CD4-positive, alpha-beta T cell treated with Interleukin-4 for 4 hours (primary cell): ENCODE data around the gene PDE7B.
"Not testable (repeated sequence)": the region's sequence is repeated elsewhere in the genome, so short reads cannot be mapped to it uniquely, and the experiment has no call there.

ENCODE experiments used
- DNase-seq: peaks from one replicate; pipeline ENCODE4 v3.0.0-alpha.2; 2020

The PDE7B gene

DNA sequence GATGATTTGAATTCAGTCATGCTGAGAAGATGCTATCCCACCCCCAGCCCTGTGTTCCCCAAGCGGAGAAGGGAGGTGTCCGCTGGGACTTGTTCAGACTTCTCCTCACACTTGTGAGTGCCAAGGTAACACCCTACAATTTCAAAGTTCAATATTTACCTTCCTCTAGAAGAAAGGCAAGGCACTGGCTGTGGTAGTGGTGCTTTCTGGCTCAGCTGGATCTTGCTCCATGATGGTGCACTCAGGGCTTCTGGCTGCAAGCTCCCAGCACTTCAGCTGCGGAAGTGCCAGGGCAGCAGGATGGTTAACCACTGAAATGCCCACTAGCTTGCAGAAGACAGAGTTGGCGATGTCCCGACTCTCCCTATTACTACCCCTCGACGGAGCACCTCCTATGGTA, 263.2 kb downstream of the PDE7B start:
- no peak for DNase-seq

DNA sequence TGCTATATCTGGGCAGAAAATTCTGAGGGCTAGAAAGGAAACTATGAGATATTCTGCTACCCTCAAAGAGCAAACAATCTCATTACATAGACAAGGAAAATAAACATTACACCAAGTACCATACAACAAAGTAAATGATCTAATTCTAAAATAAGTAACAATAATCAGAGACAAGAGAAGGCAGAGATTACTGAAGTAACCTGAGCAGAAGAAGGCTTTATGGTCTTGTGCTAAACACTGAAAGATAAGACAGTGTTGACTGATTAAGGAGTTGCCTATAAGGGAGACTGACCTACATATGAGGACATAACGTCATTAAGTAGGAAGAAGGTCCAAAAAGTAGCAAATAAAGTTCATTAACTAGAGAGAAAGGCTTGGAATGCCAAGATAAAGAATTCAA, 264.4 kb downstream of the PDE7B start:
- no peak for DNase-seq

DNA sequence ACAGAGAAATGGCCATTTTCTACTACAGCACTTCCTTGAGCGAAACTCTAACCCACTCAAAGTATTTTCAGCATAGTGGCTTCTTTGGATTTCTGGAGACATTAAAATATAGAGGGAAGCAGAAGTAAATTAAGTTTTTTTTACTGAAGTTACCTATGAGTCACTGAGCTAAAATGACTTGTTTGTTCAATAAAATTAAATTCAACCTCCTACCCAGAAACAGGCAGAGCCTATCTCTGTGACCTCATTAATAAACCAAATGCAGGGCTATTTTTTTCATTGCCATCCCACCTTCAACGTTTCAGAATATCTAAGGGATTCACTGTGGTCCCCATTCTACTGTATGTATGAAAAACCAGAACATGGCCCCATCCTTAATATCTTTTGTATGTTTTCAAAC, 265.6 kb downstream of the PDE7B start:
- DNase-seq, result no peak

DNA sequence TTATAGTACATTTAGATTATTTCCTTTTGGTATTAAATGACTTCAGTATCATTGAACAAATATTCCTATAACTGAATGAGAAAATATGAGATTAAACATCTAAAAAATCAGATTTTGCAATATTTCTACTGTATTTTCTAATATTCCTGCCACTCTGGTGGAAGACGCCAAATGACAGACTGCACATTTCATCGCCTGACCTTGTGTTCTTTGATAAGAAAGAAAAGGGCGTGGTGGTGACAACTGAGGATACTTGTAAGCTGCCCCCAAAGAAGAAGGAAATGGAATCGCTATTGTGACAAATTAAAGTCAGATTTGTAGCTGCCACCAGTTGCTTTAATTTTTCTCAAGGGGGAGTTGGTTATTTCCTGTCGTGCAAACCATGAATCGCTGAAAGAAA, 267.3 kb downstream of the PDE7B start:
- DNase-seq, result no peak

DNA sequence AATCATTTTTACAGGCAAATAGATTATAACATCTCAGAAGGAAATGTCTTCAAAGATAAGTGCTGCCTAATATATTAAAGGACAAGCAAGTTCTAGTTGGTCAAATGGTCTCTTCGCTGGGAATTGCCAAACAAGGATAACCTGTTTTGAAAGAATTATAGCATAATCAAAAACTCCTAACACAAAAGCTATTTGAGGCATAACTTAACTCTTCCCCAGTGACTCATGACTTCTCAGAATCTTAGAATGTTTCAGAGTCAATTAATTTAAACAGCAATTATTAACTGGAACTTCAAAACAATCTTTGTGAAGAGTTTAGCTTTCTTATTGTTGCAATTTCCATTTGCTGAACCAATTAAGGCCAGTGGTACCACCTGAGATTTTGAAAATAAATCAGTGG, 272.0 kb downstream of the PDE7B start:
- no peak for DNase-seq

DNA sequence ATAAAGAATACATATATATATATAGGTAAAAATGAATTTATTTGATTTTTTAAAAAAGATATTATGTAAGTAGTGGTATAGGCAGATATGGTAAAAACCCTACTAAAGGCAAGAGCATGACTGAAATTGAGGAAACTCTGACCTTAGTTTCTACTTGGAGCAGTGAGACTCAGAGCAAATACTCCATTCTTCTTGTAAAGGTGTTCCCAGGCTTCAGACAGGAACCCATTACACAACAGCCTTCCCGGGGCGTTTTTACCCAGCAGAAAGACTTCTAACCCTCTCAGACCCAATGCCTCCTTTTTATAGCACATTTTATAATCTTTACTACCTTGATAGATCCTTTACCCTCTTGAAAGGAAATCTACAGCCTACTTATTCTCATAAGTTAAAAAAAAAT, 274.1 kb downstream of the PDE7B start:
- DNase-seq, result no peak

DNA sequence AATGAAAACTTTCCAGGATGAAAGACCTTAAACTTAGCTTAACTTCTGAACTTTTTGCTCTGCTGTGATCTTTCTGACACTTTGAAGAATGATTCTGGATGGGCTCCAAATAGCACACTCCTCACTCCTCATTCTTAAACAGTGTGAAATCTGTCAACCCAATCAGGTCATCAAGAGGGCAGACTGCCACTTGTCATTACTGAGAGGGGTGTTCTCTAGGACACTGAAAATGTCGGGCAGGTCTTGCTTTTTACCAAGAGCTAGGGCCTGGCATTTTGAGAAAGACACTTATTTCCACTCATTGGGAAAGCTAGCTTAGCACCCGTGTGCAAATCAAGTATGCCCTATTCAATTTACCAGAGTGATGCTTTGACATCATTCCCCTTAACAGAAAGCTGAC, 276.4 kb downstream of the PDE7B start:
- no peak for DNase-seq

DNA sequence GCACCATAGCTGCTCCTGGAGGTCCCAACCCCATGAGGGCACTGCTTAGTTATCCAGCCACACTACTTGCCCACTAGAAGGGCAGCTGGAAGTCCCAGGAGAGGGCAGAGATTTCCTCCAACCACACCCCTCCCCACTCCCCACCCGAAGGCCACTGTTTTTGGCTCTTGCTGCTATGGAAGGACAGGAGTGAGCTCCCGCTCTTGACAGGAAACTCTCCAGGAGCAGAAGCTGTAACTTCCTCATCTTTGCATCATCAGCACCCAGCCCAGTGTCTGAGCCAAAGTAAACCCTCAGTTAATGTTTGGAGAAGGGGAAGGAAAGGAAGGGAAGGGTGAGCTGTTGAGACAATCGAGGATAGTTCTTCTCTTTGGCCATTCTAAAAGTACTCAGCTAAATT, 277.9 kb downstream of the PDE7B start:
- no peak for DNase-seq

DNA sequence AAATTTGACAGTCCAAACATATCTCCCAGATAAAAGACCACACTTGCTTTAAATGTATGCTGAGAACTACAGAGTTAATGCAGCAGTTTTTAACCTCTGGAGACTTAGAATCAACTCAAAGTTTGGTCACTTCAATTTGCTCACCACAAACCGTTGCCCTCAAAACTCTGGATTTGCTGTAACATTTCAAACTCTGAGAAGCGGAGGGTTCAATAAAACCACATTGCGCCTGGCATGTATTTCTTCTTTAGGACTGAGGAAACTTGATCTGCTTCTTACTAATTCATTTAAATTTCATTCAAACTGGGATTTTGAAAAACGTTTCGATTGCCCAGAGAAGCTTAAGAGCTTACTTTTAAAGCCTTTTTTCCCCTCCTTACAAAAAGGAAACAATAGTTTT, 282.8 kb downstream of the PDE7B start:
- DNase-seq, result no peak

DNA sequence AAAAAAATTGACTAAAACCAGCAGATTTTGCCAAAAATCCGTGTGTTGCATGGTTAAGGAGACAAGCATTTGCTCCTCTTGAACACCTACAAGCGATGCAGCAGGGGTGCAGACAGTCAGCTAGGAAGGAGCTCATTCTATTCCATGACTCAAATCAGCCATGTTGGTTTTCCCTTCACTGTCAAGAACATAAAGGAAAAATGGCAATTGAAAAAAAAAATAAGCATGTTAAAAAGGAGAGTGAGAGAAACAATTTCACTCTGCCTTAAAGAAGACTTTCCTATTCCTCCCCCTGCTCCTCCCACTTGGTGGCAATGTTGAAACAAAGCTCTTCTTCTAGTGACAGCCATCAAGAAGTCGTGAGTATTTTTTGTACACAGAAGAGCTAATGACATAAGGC, 283.2 kb downstream of the PDE7B start:
- no peak for DNase-seq

DNA sequence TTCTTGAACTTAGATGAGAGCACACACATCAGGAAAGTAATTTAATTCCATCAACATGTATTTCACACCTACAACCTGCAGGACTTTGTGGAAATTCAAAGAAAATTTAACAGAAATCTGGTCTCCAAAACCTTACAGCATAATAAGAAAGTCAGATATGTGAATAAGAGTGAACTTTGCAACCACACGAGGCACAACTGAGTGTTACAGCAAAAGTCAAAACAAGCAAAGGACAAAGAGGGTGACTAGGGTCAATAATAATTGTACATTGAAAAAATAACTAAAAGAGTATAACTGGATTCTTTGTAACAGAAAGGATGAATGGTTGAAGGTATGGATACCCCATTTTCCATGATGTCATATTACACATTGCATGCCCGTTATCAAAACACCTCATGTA, 284.8 kb downstream of the PDE7B start:
- DNase-seq, result no peak

DNA sequence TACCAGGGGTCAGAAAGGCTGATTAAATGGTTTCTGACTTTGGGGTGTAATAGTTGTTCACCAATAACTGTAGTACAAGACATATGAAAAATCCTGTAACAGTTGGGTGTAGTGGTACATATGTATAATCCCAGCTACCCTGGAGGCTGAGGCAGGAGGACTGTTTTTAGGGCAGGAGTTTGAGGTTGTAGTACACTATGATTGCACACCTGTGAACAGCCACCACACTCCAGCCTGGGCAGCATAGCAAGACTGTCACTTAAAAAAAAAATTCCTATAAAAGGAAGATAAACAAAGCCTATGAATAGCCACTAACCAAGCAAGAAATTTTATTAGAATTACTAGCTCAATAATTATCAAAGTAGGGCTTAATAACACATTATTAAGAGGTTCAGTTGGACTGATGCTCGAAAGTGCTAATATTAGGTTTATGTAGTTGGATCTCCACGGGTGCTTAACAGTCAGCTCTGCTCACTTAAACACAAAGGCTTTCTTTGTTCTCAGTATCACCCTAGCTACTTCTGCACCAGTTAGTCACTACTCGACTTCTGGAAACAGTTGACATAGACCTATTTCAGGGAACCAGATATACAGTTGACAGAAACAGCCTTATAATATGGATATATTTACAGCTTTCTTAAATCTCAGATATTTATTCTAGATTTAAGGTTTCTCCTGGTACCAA, 285.6 kb downstream of the PDE7B start:
- DNase-seq, result no peak

DNA sequence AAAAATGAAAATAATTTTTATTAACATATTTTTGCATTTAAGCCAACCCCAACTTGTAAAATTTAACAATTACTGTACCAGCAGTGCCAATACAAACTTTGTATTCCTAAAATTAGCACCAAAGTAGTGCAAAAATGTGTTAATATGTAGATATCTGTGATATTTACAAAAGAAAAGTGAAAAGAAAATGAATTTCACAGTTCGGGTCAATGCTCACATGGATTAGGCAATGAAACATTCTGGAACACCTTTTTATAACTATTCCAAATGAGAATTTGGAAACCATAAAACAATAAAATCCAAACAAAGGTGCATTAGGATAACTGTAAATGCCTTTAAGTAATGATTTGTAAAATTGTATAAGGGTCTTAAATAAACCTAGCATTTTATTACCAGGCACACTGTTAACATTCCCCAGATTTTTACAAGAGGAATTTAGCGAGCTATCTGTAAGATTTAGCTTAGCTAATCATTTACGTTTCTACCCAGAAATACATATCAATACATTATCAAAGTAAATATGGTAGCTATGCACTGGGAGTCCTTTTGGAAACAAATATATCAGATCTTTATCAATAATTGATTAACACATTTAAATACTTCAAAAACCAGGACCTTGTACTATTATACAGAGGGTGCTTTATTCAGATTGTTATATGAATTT, 286.4 kb downstream of the PDE7B start:
- DNase-seq, result no peak

DNA sequence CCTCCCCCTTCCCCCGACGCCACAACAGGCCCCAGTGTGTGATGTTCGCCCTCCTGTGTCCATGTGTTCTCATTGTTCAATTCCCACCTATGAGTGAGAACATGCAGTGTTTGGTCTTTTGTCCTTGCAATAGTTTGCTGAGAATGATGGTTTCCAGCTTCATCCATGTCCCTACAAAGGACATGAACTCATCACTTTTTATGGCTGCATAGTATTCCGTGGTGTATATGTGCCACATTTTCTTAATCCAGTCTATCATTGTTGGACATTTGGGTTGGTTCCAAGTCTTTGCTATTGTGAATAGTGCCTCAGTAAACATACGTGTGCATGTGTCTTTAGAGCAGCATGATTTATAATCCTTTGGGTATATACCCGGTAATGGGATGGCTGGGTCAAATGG, 287.6 kb downstream of the PDE7B start:
- DNase-seq, result not testable (repeated sequence)

DNA sequence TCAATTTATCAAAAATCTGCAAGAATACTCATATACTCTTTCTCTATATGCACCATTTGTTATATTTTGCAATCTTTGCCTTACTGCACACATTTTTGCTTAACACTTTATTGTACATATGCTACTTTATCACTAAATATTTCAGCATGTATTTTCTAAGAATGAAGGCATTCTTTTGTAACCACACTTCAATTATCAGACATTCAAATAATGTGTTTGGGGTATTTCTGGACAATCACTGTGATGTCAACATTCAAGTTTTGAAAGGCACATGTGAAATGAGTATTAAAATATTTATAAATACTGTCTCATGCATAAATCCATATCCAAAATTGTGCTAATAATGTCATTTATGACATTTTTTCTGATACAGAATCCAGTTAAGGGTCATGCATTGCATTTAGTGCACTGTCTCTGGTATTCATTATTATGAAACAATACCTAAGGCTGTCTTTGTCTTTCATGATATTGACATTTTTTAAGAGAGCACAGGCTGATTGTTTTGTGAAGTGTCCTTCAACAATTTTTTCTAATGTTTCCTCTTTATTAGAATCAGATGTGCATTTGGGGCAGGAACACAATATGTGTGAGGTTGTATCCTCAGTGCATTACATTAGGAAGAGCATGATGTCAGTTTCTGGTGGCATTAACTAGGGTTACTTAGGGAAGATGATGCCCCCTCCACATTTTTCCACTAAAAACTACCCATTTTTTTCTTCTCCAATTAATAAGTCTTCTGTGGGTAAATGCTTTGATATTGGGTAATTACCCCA, 292.9 kb downstream of the PDE7B start:
- no peak for DNase-seq

DNA sequence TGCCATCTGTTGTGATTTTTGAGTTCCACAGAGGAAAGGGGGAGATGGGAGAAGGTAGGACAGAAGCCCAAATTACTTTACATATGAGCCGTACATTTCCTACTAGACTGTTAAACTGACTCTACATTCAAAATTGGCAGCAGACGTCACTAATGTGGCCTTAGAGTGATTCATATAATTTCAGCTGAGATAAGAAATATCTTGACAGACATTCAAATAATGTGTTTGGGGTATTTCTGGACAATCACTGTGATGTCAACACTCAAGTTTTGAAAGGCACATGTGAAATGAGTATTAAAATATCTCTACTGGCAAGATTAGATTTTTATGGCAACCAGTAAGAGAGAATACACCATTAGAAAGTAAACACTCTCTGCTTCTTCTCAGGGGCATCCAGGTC, 294.6 kb downstream of the PDE7B start:
- DNase-seq, result no peak

DNA sequence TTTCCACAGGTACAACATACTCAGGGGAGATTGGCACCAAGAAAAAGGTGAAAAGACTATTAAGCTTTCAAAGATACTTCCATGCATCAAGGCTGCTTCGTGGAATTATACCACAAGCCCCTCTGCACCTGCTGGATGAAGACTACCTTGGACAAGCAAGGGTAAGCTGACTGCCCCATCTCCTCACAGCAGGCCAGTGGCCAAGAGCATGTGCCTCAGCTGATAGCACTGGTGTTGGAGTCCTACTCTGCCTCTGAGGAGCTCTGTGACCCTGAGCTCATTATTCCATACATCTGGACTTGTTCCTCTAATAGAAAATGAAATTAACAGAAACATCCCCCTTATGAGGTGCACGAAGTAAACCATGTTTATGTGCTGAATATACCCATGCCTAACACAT, 295.8 kb downstream of the PDE7B start:
- DNase-seq, result no peak

DNA sequence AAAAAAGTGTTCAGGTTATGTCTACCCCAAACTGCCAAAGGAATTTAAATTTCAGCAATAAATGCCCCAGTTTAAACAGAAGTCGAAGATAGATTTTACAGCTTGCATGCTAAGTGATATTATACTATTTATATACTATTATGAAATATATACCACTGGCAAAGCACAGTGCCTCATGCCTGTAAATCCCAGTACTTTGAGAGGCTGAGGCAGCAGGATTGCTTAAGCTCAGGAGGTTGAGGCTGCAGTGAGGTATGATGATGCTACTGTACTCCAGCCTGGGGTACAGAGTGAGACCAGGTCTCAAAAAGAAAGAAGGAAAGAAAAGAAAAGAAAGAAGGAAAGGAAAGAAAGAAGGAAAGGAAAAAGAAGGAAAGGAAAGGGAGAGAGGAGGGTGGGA, 296.6 kb downstream of the PDE7B start:
- DNase-seq, result no peak

DNA sequence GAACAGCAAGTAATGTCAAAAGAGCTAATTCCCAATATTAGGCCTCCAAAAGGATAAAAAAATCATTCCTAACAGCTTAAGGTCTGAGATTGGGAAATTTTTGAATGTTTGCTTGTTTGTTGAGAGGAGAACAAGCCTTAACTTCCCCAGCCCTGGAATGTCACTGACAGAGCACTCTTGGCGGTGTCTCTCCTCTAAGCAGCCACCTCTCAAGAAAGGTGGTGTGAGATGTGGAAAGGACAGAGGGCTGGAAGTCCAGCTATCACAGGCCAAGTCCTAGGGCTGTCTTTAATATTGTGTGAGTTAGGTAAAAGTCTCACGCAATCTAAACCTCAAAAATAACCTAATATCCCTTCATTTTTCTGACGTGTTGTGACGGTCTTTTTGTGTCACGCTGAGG, 297.0 kb downstream of the PDE7B start:
- DNase-seq, result no peak

DNA sequence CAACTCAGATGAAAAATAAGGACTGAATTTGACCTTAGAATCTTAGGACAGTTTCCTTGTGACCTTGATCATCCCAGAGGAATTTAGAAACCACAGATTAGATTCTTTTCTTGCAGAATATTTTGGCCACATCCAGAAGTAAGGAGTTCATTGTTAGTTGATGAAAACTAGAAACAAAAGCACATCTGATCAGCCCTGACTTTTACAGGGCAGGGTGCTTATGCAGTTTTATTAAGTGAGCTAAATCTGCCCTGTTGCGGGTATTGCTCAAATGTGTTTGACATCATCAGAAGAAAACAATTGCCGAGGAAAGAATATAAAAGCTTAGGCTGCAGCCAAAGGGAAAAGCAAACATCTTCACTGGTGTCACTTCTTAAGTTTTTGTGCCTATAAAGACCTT, 297.8 kb downstream of the PDE7B start:
- no peak for DNase-seq

DNA sequence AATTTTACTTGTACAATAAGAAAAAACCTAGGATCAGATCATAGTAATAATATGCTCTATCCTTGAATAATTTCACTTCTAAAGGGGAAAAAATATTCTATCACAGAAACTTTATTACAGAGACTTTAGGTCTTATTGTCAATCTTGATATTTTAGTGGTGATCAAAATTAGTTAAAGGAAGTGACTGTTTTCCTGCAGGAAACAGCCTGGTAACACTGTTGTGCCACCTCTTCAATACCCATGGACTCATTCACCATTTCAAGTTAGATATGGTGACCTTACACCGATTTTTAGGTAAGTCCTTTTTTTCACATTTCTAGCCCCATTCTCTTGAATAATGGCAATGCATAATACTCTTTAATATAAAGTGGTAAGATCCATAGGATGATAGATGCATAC, 299.5 kb downstream of the PDE7B start:
- DNase-seq, result no peak

DNA sequence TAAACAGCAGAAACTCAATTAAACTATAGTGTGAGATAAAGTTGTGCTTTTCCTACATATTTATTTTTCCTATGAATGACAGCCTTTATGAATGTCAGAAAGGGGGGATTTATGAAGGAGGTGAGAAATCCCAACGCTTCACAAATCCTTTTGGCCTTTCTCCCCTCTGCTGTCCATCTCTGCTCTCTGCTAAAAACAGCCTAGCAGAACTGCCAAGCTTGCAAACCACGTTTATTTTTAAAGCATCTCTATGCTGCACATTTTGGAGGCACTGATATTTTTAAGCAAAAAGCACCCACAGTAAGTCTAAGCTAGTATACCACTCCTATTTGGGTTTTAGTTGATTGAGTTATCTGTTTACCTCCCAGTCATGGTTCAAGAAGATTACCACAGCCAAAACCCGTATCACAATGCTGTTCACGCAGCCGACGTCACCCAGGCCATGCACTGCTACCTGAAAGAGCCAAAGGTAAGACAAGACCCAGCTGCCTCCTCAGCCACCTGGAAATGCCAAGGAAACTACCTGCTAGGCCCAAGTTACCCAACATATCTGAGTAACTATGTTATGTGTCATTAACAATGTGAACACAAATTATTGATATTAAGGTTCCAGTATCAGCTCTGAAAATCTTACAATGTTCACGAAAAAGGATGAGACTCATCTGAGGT, 302.3 kb downstream of the PDE7B start:
- no peak for DNase-seq

DNA sequence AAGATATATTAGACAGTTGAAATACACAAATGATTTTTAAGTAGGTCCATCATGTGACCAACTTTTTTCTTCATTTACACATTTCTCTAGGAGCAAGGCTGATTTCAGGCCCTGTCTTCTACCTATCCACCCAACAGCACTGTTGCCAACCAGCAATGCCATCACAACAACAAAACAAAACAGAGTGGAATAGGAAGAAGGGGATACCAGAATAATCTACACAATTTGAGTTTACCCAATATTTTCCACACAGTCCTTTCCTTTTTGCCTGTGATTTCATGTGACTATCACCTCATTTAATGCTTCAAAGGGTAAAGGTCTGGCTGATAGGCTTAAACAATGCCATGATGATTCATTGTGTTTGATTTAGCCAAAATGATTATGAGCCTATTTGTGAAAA, 303.7 kb downstream of the PDE7B start:
- DNase-seq, result no peak

DNA sequence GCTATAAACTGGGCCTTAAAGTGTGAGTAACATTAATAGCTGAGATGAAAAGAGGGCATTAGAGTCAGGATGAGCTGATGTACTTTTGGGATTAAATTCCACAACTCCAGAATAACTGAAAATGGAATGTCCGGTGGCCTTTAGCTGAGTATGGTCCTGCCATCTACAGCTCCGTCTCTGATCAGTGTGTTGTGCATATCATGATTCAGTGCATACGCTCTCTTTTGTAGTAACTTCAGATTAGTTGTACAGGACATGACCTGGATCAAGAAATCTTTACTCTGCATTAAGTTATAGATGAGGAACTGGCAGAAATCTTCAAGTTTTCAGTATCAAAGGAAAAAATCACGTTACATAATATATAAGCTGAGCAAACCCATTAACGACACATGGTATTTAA, 306.2 kb downstream of the PDE7B start:
- no peak for DNase-seq
